K562 (cell line): ENCODE measurements around the gene ZNF574. TPM values are rescaled to one million over a fixed set of nuclear protein-coding genes. Genes with fewer than 3 reads are reported as not detected.

Experiments used
- ATAC-seq: fragments of 200-7000 bp; cut with Tn5 transposase; 3 replicates; pipeline ENCODE4 v1.9.1; 2020; ENCODE audit warnings: moderate library complexity
- BruUV-seq: library from RNA; stranded (reverse); fragments of 400-500 nt; replicated peaks from 2 replicates; lab custom pipeline; 2021; lab: Mats Ljungman, UMichigan
- CTCF ChIA-PET: fragments of 300-600 bp; formaldehyde crosslinking; extraction: SDS; loops from one replicate; lab custom pipeline; 2021; ENCODE audit warnings: low intra/inter-chr PET ratio; lab: Yijun Ruan, JAX
- POLR2A ChIA-PET: fragments of 300-600, 350-650 bp; sonication (Branson Sonifier 250); formaldehyde crosslinking; extraction: SDS; loops from one replicate; lab custom pipeline; 2021; ENCODE audit warnings: antibody characterized with exemption, inconsistent platforms; lab: Yijun Ruan, JAX
- DNase-seq, 4 experiments: peaks; one replicate each; pipeline versions ENCODE4 v3.0.0 to v3.0.0-alpha.2; 2011 to 2018; ENCODE audit warnings: low spot score in 3 of 4, mixed read lengths in 3 of 4; ENCODE audit errors: extremely low read depth in 1 of 4
- FAIRE-seq: peaks from 2 replicates; lab custom pipeline; 2011; peaks lifted over from hg19 to GRCh38; lab: Jason Lieb, UNC
- H2AFZ ChIP-seq: 2 replicates; pipeline ENCODE4 v1.6.0; 2011; ENCODE audit warnings: low read depth, low read length, control low read depth, inconsistent platforms
- H3K27ac ChIP-seq: fragments of 200-600 bp; 3 replicates; pipeline ENCODE4 v1.8.0; 2011; ENCODE audit warnings: low read depth, mild to moderate bottlenecking, control low read depth, inconsistent platforms, low read length, moderate library complexity, mixed read lengths; ENCODE audit errors: extremely low read depth
- H3K27me3 ChIP-seq, 2 experiments: fragments of 300-600 bp in 1 of 2; 2 replicates in 1 of 2; 3 replicates in 1 of 2; pipeline versions ENCODE4 v1.6.0 to v1.8.0; 2011; ENCODE audit warnings: inconsistent platforms in 2 of 2, low read length in 2 of 2, mild to moderate bottlenecking in 1 of 2, mixed read lengths in 1 of 2, moderate library complexity in 1 of 2; ENCODE audit not compliant: control insufficient read depth in 2 of 2, insufficient read depth in 2 of 2
- H3K36me3 ChIP-seq: fragments of 300-600 bp; 3 replicates; pipeline ENCODE4 v1.8.0; 2011; ENCODE audit warnings: mild to moderate bottlenecking, low read length, inconsistent platforms; ENCODE audit not compliant: control insufficient read depth, insufficient read depth
- H3K4me1 ChIP-seq, 2 experiments: fragments of 200-600 bp in 1 of 2; replicated peaks in 1 of 2; 2 replicates in 1 of 2; 3 replicates in 1 of 2; pipeline versions ENCODE4 v1.5.1 to v1.8.0; 2011; ENCODE audit warnings: inconsistent platforms in 2 of 2, low read length in 2 of 2, mild to moderate bottlenecking in 1 of 2, mixed read lengths in 1 of 2, moderate library complexity in 1 of 2; ENCODE audit not compliant: control insufficient read depth in 2 of 2, insufficient read depth in 2 of 2
- H3K4me2 ChIP-seq: 2 replicates; pipeline ENCODE4 v1.6.1; 2011; ENCODE audit warnings: low read length, control low read depth, inconsistent platforms, mixed read lengths; ENCODE audit not compliant: insufficient read depth
- H3K4me3 ChIP-seq: fragments of 200-600 bp; sonication (generic), shearing (Covaris generic); 2 replicates; pipeline ENCODE4 v1.5.1; 2016; ENCODE audit warnings: control low read depth, inconsistent platforms
- H3K79me2 ChIP-seq: fragments of 200-600 bp; 3 replicates; pipeline ENCODE4 v1.8.0; 2011; ENCODE audit warnings: low read length, inconsistent platforms; ENCODE audit not compliant: control insufficient read depth, insufficient read depth
- H3K9ac ChIP-seq, 2 experiments: 2 replicates each; pipeline versions ENCODE4 v1.6.0 to v1.6.1; 2011; ENCODE audit warnings: low read depth in 2 of 2, low read length in 2 of 2, control low read depth in 1 of 2, inconsistent platforms in 1 of 2, mild to moderate bottlenecking in 1 of 2, mixed read lengths in 1 of 2; ENCODE audit not compliant: insufficient read depth in 1 of 2
- H3K9me1 ChIP-seq: one replicate; pipeline ENCODE4 v1.6.0; 2011; ENCODE audit warnings: inconsistent platforms, mild to moderate bottlenecking, low read length, moderate library complexity; ENCODE audit not compliant: control insufficient read depth, insufficient read depth
- H3K9me3 ChIP-seq: replicated peaks from 2 replicates; pipeline ENCODE4 v1.5.1; 2011; ENCODE audit warnings: low read depth, low read length, inconsistent platforms; ENCODE audit not compliant: control insufficient read depth, insufficient read depth
- H4K20me1 ChIP-seq: replicated peaks from 2 replicates; pipeline ENCODE4 v1.6.1; 2011; ENCODE audit warnings: low read length, inconsistent platforms, mixed read lengths; ENCODE audit not compliant: control insufficient read depth, insufficient read depth
- ARID4B ChIP-seq: sonication (generic); formaldehyde crosslinking; IDR thresholded peaks from 2 replicates; pipeline ENCODE4 v1.8.0; 2022; ENCODE audit warnings: mild to moderate bottlenecking, missing genetic modification reagents
- BHLHE40 ChIP-seq: IDR thresholded peaks from 2 replicates; pipeline ENCODE4 v1.6.1; 2011; ENCODE audit warnings: low read length, improper control_type of control experiment
- HLTF ChIP-seq: fragments of 450-650 bp; IDR thresholded peaks from 2 replicates; pipeline ENCODE4 v1.6.1; 2016
- HMBOX1 ChIP-seq: sonication (generic); IDR thresholded peaks from 2 replicates; pipeline ENCODE4 v1.6.1; 2016
- NR3C1 ChIP-seq: sonication (generic); formaldehyde crosslinking; IDR thresholded peaks from 2 replicates; pipeline ENCODE4 v1.8.1; 2022; ENCODE audit warnings: missing genetic modification reagents
- SIN3A ChIP-seq, 2 experiments: fragments of 150-350 bp in 1 of 2; IDR thresholded peaks; 2 replicates each; pipeline ENCODE4 v1.6.1; 2011 to 2016; ENCODE audit warnings: borderline replicate concordance in 2 of 2, low read depth in 2 of 2, low read length in 2 of 2, mild to moderate bottlenecking in 2 of 2, moderate library complexity in 2 of 2; ENCODE audit not compliant: control insufficient read depth in 1 of 2
- SLC30A9 ChIP-seq: fragments of 250-450 bp; sonication (Bioruptor Pico); IDR thresholded peaks from 2 replicates; pipeline ENCODE4 v1.8.0; 2022; ENCODE audit warnings: mild to moderate bottlenecking, moderate library complexity
- SREBF1 ChIP-seq: fragments of 150-350 bp; IDR thresholded peaks from 2 replicates; pipeline ENCODE4 v1.6.1; 2014; ENCODE audit warnings: antibody characterized with exemption, low read depth, low read length, borderline replicate concordance
- ZBTB9 ChIP-seq: fragments of 450-650 bp; formaldehyde crosslinking; IDR thresholded peaks from 2 replicates; pipeline ENCODE4 v1.4.0; 2020; ENCODE audit warnings: mild to moderate bottlenecking, moderate library complexity
- ZFPM2 ChIP-seq: fragments of 250-450 bp; sonication (Bioruptor Pico); IDR thresholded peaks from 2 replicates; pipeline ENCODE4 v1.5.1; 2022; ENCODE audit warnings: mild to moderate bottlenecking
- ZNF282 ChIP-seq: sonication (generic); formaldehyde crosslinking; IDR thresholded peaks from 2 replicates; pipeline ENCODE4 v1.8.1; 2023; ENCODE audit warnings: missing genetic modification reagents
- ZNF778 ChIP-seq: fragments of 450-650 bp; formaldehyde crosslinking; IDR thresholded peaks from 2 replicates; pipeline ENCODE4 v1.4.0; 2020; ENCODE audit warnings: mild to moderate bottlenecking, moderate library complexity
- WGBS: fragments of 100-300 bp; shearing (Covaris generic); methylation state at CpG from one replicate; pipeline ENCODE4 v1.1.6; 2016; ENCODE audit warnings: low coverage, mixed read lengths; ENCODE audit not compliant: insufficient coverage; ENCODE audit errors: missing lambda C conversion rate; 5-methylcytosine and 5-hydroxymethylcytosine counted together
- in situ Hi-C: fragments of 300-500 bp; cut with MboI; formaldehyde crosslinking; loops from 4 replicates; pipeline ENCODE4 v1.15.0; 2018; ENCODE audit warnings: inconsistent platforms, mixed read lengths
- intact Hi-C: fragments of 100-400 bp; cut with micrococcal nuclease; formaldehyde crosslinking; loops from 2 replicates; pipeline ENCODE4 v1.14.2; 2022
- polyA plus RNA-seq, 8 experiments: library from polyadenylated mRNA; depleted of rRNA in 4 of 8; stranded (reverse) in 5 of 8; unstranded in 3 of 8; fragments of >200 nt; fragmentation: Nextera tagmentation in 2 of 8; fragmentation: Illumina TruSeq in 1 of 8; extraction: Ambion mirVana in 2 of 8; extraction: Trizol in 1 of 8; gene quantifications; 2 replicates each; pipeline versions ENCODE4 v1.2.1 to v1.2.3, GENCODE V29; 2011 to 2014; ENCODE audit warnings: inconsistent platforms in 1 of 8, missing spikeins in 1 of 8
- total RNA-seq, 7 experiments: library from RNA; depleted of rRNA in 6 of 7; stranded (reverse); fragments of >200 nt in 6 of 7; fragmentation: Illumina TruSeq in 2 of 7; extraction: Trizol in 2 of 7; gene quantifications; 2 replicates each; pipeline versions ENCODE4 v1.2.1 to v1.2.3, GENCODE V29; 2011 to 2021; ENCODE audit warnings: low replicate concordance in 1 of 7

Gene ZNF574
- total and polyA plus RNA-seq, 9 of the 15 experiments (the other 6 are each of a cell fraction or from before 2014, with no cell fraction given), result 0.24 to 20.7 (median 8.4) TPM

GRCh38 chr19:42053037-42053935 is 22.7 kb upstream of the ZNF574 start (continued):
- TF ChIP-seq ZBTB9 (CRISPR knock-in tag) (no peak), HLTF (no peak)
- TF ChIP-seq, all 486 proteins: peak for 3

GRCh38 chr19:42054205-42054604 is 21.8 kb upstream of the ZNF574 start:
- H3K9me3 ChIP-seq, result no peaks in the 10 kb centered on the region
- H3K4me1 ChIP-seq, result peaks cover 2 to 12% of the 10 kb centered on the region in 2 experiments; a peak in 2 of 5 replicates
- H3K9ac ChIP-seq, result 0 out of 4 replicates have a peak overlapping the region, but pooled peaks of 1 of the 2 experiments have one; percentile 20
- no peak overlapping the region for H3K4me2 ChIP-seq
- H3K27ac ChIP-seq, result no peak overlapping the region
- H3K4me3 ChIP-seq, result no peak overlapping the region
- no TSS peak for BruUV-seq
- no peaks in the 10 kb centered on the region for H3K9me1 ChIP-seq
- peak; percentile 49 for ATAC-seq
- H3K27me3 ChIP-seq, result peaks cover 31 to 56% of the 10 kb centered on the region in 2 experiments
- POLR2A ChIA-PET, result no interaction called here
- intact Hi-C loops (no loop called here), in situ Hi-C loops (no loop called here)
- no peaks in the 10 kb centered on the region for H3K79me2 ChIP-seq
- H2AFZ ChIP-seq, result no peak overlapping the region
- no peaks in the 10 kb centered on the region for H3K36me3 ChIP-seq
- peak in 1 of 4 experiments; percentile 31 for DNase-seq
- H4K20me1 ChIP-seq, result no peaks in the 10 kb centered on the region
- CTCF ChIA-PET, result no interaction called here
- FAIRE-seq, result no peak
- WGBS, result 4% methylated on average over 18 of the region's 18 CpGs
- TF ChIP-seq ARID4B (peak; percentile 75), NR3C1 (peak; percentile 74; the same call in 1 of the 2 replicates), HMBOX1 (no peak), SLC30A9 (no peak), ZNF282 (CRISPR knock-in tag) (0 out of 2 replicates have a peak, but pooled peaks have one; percentile 54), SIN3A (IDR thresholded peaks at IDR 0.05; ENCODE audit: borderline replicate concordance in 2 of 2, control insufficient read depth in 1 of 2, low read depth in 2 of 2, low read length in 2 of 2) (peak in 1 of 2 experiments; percentile 91; a peak in 2 of 4 replicates), HLTF (no peak), SREBF1 (no peak), ZNF778 (CRISPR knock-in tag) (no peak), ZFPM2 (no peak), BHLHE40 (peak; percentile 72)
